ENCODE measurements around the gene PADI3. TPM values are rescaled to one million over a fixed set of nuclear protein-coding genes. Genes with fewer than 3 reads are reported as not detected.

PADI3 gene
- total and polyA plus RNA-seq, 4 donors: 0.13 TPM; not detected in 3

DNA sequence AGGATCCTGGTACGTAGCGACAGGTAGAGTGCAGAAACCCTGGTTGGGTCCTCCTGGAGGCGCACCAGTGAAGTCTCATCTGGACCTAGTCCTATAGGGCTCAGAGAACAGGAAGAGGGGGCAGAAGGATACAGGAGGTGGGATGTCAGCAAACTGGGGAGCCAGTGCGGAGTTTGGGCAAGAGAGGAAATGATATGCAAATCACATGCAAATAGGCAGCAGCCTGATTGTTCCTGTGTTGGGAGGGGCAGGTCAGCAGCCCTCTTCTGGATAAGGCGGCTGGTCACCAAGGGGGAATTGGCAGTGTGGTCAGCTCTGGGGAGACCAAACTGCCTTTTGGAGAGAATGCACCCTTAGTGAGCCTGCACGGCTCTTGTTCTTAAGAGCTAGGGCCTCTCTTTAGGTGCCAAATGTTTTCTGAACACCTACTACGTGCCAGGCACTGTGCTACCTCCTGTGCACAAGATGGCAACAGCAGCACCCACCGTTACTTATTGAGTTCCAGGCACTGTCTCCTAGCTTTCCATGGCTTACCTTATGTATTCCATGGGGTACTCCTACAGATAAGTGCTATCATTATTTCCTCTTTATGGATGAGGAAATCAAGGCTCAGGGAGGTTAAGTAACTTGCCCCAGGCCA, 18.1 kb upstream of the PADI3 start:
- TF ChIP-seq, protein P1, sequence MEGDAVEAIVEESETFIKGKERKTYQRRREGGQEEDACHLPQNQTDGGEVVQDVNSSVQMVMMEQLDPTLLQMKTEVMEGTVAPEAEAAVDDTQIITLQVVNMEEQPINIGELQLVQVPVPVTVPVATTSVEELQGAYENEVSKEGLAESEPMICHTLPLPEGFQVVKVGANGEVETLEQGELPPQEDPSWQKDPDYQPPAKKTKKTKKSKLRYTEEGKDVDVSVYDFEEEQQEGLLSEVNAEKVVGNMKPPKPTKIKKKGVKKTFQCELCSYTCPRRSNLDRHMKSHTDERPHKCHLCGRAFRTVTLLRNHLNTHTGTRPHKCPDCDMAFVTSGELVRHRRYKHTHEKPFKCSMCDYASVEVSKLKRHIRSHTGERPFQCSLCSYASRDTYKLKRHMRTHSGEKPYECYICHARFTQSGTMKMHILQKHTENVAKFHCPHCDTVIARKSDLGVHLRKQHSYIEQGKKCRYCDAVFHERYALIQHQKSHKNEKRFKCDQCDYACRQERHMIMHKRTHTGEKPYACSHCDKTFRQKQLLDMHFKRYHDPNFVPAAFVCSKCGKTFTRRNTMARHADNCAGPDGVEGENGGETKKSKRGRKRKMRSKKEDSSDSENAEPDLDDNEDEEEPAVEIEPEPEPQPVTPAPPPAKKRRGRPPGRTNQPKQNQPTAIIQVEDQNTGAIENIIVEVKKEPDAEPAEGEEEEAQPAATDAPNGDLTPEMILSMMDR (IDR thresholded peaks at IDR 0.05; ENCODE audit: control extremely low read depth, extremely low read depth): no peak
- Histone ChIP-seq H3K4me3 (no peak overlapping the region), H3K4me1 (ENCODE audit: control insufficient read depth in 5 of 5, insufficient read depth in 5 of 5, low read length in 5 of 5) (no peaks in the 10 kb centered on the region), H3K27ac (ENCODE audit: low read depth in 1 of 2, low read length in 1 of 2) (no peak overlapping the region), H3K36me3 (ENCODE audit: control insufficient read depth in 4 of 4, insufficient read depth in 4 of 4, low read length in 4 of 4) (no peaks in the 10 kb centered on the region), H3K9ac (ENCODE audit: insufficient read depth in 1 of 2, low read length in 2 of 2) (no peak overlapping the region), H3K27me3 (ENCODE audit: control insufficient read depth in 3 of 3, insufficient read depth in 3 of 3, low read length in 2 of 3) (no peaks in the 10 kb centered on the region), H3K9me3 (ENCODE audit: control insufficient read depth in 4 of 4, insufficient read depth in 3 of 4, low read length in 3 of 4) (no peaks in the 10 kb centered on the region)
- ATAC-seq (ENCODE audit: insufficient read depth, low FRiP score): no peak
- 83 to 86% methylated on average over 8 of the region's 8 CpGs for WGBS, 2 donors
- DNase-seq: no peak

DNA sequence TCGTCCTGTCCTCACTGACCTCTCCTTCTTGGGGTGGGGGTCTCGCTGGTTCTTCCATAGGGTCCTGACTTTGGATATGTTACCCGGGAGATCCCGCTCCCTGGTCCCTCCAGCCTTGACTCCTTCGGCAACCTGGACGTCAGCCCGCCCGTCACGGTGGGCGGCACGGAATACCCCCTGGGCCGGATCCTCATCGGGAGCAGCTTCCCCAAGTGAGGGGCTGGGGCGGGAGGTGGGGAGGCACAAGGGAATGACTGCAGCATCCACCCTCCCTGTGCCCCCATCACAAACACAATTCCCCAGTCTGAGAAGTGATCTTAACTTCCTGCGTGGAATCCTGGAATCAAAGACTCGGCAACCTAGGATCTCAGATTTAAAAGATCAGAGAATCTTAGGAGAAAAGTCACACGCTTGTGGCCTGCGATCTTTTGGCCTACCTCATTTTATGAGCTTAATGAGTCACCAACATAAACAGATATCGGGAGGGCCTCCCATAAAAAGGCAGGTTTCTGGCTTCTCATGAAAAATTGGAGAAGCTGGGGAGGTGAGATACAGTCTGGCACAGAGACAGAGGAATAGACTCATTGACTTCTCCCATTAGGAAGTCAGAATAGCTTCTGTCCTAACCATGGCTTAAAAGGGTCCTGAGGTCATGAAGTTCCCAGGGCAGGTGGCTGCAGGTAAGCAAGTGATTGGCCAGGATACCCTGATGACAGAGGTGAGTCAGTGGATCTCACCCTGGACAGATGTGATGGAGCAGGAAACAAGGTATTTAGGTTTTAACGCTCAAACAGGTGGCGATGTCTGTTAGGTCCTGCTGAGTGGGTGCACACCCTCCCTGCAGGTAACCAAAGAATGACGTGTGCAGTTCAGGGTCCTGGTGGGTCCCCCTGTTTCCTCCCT, 15.9 kb upstream of the PADI3 start:
- H3K27me3 ChIP-seq (ENCODE audit: control insufficient read depth in 3 of 3, insufficient read depth in 3 of 3, low read length in 2 of 3): no peaks in the 10 kb centered on the region
- TF ChIP-seq, protein P1 (IDR thresholded peaks at IDR 0.05; ENCODE audit: control extremely low read depth, extremely low read depth): no peak
- H3K27ac ChIP-seq (ENCODE audit: low read depth in 1 of 2, low read length in 1 of 2): no peak overlapping the region
- no peaks in the 10 kb centered on the region for H3K9me3 ChIP-seq (ENCODE audit: control insufficient read depth in 4 of 4, insufficient read depth in 3 of 4, low read length in 3 of 4)
- no peak overlapping the region for H3K4me3 ChIP-seq
- DNase-seq (no peak), ATAC-seq (ENCODE audit: insufficient read depth, low FRiP score) (no peak)
- 78 to 89% methylated on average over 22 of the region's 22 CpGs for WGBS, 2 donors
- H3K9ac ChIP-seq (ENCODE audit: insufficient read depth in 1 of 2, low read length in 2 of 2): no peak overlapping the region
- no peaks in the 10 kb centered on the region for H3K36me3 ChIP-seq (ENCODE audit: control insufficient read depth in 4 of 4, insufficient read depth in 4 of 4, low read length in 4 of 4)
- no peaks in the 10 kb centered on the region for H3K4me1 ChIP-seq (ENCODE audit: control insufficient read depth in 5 of 5, insufficient read depth in 5 of 5, low read length in 5 of 5)

DNA sequence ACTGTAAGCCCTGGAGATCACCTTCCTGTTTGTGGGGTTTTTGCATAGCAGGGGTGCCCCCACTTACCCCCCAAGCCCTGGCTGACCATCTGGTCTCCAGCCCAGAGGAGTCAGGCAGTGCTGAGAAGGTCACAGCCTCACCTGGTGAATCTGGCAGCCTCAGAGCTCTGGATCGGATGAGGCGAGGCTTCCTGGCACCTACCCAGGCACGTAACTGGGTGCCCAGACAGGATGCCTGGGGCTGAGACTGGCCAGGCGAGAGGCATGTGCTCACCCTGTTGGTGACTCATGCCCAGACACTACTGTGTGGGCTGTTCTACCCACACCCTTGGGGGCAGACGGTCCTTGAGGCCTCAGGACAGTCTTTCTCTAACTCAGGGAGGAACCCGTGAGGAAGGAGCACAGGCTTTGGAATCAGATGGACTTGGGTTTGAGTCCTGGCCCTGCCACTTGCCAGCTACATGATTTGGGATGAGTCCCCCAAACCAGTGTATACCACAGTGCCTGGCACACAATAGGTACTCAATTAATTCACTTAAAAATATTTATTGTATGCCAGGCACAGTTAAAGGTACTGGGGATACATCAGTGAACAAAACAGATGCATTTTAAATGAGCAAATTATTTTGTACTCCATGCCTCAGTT, 15.1 kb upstream of the PADI3 start:
- Histone ChIP-seq H3K9me3 (ENCODE audit: control insufficient read depth in 4 of 4, insufficient read depth in 3 of 4, low read length in 3 of 4) (no peaks in the 10 kb centered on the region), H3K27ac (ENCODE audit: low read depth in 1 of 2, low read length in 1 of 2) (no peak overlapping the region), H3K4me1 (ENCODE audit: control insufficient read depth in 5 of 5, insufficient read depth in 5 of 5, low read length in 5 of 5) (no peaks in the 10 kb centered on the region), H3K4me3 (no peak overlapping the region), H3K27me3 (ENCODE audit: control insufficient read depth in 3 of 3, insufficient read depth in 3 of 3, low read length in 2 of 3) (no peaks in the 10 kb centered on the region), H3K9ac (ENCODE audit: insufficient read depth in 1 of 2, low read length in 2 of 2) (no peak overlapping the region), H3K36me3 (ENCODE audit: control insufficient read depth in 4 of 4, insufficient read depth in 4 of 4, low read length in 4 of 4) (no peaks in the 10 kb centered on the region)
- ATAC-seq (ENCODE audit: insufficient read depth, low FRiP score) (no peak), DNase-seq (no peak)
- TF ChIP-seq, protein P1 (IDR thresholded peaks at IDR 0.05; ENCODE audit: control extremely low read depth, extremely low read depth): no peak
- WGBS, 2 donors: 33 to 48% methylated on average over 6 of the region's 6 CpGs

All from lung (tissue), 12 donors.